Ammon's horn (tissue), 1 donor: ENCODE results near the gene DUSP16.
"Not testable (repeated sequence)": the region's sequence is repeated elsewhere in the genome, so short reads cannot be mapped to it uniquely, and the experiment has no call there.

Source experiments
- DNase-seq: peaks from one replicate; pipeline ENCODE4 v3.0.0-alpha.2; 2016; ENCODE audit warnings: low spot score

Gene DUSP16

GRCh38 chr12:12583510-12584178 is 21.0 kb upstream of the DUSP16 start:
- DNase-seq = no peak

DNA sequence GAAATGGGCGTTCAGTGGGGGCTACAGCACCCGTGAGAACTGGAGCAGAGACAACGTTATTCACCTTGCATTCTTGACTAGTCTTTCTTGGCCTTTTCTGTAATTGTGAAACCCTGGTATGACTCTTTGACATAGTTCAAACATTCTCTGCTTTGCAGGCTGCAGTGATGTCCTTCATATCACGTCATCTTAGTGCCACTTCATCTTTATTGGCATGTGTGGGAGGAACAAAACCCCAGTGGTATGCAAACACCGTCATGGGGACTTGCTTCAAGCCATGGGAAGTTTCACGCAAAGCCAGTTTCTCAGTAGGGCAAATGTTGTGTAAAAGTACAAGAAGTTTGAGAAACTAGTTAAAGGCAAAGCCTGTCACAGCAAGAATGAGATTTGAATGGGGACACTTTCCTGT is 20.2 kb upstream of the DUSP16 start:
- no peak for DNase-seq

DNA sequence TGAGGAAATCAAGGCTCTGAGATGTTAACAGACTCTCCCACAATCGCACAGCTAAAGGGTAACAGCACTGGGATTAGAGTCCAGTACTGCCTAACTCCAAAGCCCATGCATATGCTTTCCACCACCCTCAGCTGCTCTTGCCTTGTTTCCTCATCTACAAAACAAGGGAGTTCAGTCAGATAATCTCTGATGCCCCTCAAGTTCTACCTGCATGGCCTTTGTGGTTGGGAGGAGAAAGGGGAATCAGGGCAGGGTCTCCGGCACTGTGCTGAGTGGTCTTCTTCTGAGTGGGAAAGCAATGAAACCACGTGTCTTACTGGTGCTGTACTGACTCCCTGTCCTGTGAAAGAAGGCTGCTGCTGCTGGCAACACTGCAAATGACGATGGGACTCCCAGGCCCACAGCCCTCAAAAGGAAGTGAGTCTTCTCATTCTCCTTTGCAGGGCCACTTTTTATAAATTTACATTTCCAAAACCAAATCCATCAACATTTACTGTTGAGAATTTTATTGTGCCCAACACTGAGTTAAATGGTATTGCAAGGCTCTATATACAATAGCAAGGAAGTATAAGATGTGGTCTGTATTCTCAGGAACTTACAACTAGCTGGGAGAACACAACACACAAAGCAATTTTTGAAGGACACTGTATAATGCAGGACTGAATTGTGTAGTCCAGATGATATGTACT is 19.7 kb upstream of the DUSP16 start:
- DNase-seq = no peak

DNA sequence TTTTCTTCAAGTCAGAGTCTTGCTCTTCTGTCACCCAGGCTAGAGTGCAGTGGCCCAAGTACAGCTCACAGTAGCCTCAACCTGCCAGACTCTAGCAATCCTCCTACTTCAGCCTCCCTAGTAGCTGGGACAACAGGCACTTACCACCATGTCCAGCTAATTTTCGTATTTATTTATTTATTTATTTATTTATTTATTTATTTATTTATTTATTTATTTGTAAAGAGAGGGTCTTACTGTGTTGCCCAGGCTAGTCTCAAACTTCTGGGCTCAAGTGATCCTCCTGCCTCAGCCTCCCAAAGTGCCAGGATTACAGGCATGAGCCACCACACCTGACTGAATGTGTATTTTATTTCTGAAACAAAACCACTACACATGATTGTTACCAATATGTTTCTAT is 18.1 kb upstream of the DUSP16 start:
- not testable (repeated sequence) for DNase-seq

DNA sequence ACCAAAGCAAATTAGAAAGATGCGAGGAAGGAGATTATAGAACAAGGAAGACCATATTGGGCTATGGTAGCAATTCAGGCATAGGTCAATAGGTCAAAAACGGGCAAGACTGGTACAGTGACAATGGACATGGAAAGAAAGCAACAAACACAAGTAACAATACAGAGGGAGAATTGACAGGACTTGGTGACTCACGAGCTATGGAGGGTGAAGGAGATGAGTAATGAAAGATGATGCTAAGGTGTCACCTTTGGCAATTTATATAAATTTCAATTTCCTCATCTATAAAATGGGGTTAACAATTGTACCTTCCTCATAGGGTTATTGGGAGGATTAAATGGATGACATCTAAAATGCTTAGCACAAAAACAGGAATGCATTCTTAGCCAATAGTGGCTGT is 15.1 kb upstream of the DUSP16 start:
- DNase-seq = no peak

GRCh38 chr12:12572659-12573058 is 10.0 kb upstream of the DUSP16 start:
- no peak for DNase-seq

DNA sequence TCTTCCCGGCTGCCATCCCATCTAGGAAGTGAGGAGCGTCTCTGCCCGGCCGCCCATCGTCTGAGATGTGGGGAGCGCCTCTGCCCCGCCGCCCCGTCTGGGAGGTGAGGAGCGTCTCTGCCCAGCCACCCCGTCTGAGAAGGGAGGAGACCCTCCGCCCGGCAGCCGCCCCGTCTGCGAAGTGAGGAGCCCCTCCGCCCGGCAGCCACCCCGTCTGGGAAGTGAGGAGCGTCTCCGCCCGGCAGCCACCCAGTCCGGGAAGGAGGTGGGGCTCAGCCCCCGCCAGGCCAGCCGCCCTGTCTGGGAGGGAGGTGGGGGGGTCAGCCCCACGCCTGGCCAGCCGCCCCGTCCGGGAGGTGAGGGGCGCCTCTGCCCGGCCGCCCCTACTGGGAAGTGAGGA is 3.3 kb upstream of the DUSP16 start:
- DNase-seq = not testable (repeated sequence)

DNA sequence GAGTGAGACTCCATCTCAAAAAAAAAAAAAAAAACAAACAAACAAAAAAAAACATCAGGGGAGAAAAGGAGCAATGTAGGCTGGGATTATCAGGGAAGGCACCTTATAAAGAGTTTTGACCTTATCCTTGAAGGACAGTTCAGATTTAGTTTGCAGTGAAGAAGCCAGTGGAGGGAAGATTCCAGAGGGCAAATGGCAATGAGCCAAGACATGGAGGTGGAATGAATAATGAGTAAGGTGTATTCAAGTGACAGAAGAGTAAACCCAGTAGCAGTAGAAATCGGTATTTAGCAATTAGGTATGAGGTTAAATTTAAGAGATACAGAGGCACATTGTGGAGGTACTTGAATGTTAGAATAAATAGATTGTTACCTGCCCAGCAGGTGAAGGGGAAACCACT is 2.2 kb upstream of the DUSP16 start:
- DNase-seq = no peak

DNA sequence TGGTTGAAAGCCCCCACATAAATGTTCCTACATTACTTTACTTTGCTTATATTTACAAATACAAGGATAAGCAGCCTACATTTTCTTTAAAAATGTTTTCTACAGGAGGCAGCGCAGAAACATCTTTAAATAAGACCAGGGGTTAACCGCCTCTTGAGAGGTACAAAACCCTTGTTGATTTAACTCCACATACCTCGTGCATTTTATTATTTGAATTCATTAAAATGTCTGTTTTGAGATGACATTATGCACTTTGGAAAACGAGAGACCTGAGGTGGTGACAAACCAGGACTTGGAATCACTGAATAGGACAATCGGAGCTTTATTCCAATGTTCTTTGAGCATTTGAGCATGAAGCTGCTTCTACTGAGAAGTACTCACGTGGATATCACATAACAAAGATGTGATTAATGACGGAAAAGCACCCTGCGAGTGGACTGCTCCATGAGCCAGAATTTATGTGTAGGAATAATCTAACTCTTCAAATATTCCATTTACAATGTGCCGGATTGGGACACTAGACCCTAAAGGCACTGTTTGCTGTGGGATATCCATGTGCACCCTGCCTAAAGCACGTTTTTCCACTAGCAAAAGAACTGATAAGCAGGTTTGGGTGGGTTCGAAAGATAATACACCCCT is 746 bp upstream of the DUSP16 start:
- peak; percentile 39 for DNase-seq

DNA sequence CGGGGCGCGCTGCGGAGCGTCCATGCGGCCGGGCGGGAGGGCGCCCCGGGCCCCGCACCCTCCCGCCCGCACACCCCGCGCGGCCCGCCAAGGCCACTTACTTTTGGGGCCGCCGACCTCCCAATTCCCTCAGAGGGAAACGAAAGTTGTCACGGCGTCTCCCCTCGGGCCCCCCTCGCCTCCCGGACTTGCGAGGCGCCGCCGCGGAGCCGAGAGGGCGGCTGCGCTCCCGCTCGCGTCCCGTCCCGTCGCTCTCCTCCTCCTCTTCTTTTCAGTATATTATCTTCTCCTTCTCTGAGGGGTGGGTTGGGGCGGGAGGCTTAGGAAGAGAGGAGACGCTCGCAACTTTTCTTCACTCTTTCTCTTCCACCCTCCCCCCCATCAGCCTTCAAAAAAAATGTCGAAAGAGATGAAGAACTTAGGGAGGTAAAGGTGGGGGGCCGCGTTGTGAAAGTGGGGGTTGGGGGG is 613 bp downstream of the DUSP16 start:
- DNase-seq = peak; percentile 38

DNA sequence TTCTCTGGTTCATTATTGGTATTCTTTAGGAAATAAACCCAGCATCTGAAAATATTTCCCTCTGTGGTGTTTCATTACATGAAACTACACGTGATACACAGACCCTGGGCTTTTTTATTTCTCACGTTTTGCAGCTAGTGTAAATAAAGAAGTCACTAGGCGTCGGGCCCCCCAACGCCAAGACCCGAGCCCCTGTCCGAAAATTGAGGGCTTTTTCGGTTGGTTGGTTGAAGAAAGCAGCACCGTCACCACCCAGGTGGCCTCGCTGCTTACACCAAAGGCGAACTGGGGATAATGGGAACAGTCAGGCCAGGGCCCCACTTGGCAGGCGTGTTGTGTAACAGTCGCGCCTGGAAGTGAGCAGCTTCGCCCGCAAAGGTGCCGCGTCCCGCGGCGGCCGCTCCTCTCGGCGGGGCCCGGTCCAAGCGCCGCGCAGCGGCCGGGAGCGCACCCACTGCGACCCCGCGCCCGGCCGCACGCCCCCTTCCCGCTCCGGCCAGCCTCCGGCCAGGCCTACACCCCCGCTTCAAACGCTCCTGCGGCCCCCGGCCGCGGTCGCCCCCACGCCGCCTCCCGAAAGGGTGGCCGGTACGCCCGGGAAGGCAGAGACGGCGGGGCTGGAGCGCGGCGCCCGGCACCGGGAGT is 1.2 kb downstream of the DUSP16 start:
- DNase-seq = peak; percentile 69

- DNase-seq = peak; percentile 60
Observed at GRCh38 chr12:12560587-12561370, 1.9 kb downstream of the DUSP16 start.

DNA sequence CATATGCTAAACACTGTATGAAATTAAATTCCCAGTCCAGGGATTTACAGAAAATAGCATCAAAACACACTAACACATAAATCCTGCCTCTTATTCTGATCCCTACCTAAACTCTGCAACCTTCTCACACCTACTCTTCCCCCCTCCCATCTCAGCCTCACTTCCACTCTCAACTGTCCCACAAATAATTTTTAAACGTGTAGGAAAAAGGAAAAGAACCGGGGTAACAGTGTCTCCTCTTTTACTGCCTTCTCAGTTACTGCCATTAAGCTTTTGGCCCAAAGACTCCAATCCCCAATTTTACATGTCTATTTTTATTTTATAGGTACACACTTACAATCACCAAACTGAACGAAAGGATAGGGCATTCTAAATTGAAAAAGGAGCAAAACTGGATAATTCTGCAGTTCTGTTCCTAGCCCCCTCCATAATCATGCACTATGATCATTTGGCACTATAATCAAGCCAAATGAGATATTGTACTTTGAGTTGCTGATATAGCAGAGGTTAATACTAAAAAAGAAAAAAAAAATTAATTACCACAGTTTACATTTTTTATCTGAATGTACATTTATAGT is 2.9 kb downstream of the DUSP16 start:
- DNase-seq = no peak

- DNase-seq = no peak
Observed at GRCh38 chr12:12558291-12558690, 4.4 kb downstream of the DUSP16 start.

DNA sequence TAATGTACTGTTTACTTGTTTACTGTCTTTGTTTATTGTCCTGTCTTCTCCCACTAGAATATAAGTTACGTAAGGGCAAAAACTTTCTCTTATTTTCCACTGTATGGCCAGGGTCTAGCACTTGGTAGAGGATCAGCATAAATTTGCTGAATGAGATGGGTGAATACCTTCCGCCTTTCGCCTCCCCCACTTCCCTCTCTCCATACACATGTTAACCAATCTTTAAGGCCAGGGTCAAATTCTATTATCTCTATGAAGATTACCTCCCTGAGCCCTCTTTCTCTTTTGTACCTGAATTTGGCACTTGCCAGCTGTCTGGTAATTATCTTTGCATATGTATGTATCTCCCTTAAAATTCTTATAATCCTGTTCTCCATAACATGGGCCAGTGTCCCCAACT is 4.9 kb downstream of the DUSP16 start:
- no peak for DNase-seq

DNA sequence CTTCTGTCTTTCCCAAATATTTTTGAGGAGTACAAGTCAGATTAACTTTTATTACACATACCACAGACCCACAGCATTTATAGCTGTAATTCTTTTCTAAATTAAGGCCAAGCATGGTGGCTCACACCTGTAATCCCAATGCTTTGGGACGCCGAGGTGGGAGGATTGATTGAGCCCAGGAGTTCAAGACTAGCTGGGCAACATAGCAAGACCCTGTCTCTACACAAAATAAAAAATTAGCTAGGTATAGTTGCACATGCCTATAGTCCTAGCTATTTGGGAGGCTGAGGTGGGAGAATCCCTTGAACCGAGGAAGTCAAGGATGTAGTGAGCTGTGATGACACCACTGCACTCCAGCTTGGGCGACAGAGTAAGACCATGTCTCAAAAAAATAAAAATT is 7.0 kb downstream of the DUSP16 start:
- no peak for DNase-seq

DNA sequence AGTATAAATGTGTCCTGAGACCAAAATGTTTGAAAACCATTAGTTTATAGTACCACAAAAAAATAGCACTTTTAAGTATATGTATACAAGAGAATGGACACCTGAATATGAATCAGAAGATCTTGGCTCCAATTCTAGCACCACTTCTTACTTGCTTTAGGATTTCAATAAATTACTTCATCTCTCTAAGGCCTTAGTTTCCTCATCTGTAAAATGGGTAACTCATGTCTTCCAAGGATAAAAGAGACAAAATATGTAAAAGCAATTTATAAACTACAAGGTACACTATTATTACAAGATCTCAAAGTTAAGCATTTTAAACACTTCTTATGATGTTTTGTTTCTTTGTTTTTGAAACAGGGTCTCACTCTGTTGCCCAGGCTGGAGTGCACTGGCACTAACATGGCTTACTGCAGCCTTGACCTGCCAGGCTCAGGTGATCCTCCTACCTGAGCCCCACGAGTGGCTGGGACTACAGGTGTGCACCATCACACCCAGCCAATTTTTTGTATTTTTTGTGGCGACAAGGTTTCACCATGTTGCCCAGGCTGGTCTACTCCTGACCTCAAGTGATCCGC is 9.4 kb downstream of the DUSP16 start:
- no peak for DNase-seq

DNA sequence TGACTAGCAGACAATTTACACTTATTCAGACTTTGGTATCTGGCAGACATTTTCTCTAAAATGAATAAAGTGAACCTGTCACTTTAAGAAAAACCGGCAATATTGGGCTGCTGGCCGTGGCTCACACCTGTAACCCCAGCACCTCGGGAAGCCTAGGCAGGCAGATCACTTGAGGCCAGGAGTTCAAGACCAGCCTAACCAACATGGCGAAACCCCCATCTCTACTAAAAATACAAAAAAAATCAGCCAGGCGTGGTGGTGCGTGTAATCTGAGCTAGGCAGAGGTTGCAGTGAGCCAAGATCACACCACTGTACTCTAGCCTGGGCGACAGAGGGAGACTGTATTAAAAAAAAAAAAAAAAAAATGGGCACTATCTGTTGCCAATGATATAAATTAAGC is 11.5 kb downstream of the DUSP16 start:
- no peak for DNase-seq

GRCh38 chr12:12550277-12550676 is 12.4 kb downstream of the DUSP16 start:
- DNase-seq = no peak

DNA sequence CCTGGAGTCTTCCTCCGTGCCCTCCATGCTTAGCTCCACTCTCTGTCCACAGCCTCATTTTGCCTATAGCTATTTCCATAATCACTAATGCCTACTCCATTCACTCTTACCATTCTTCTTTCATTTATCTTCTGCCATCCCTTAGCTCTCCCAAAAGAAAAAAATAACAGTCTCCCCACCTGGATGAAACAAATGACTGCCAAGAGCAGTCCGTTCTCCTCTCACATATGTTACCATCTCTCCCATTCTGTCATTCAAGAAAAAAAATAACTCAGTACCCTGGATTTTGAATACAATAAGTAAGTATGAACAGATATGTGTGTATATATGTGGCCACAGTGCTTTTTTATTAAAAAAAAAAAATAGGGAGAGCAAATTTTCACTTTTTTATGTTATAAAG is 13.2 kb downstream of the DUSP16 start:
- DNase-seq = no peak

GRCh38 chr12:12548713-12549112 is 13.9 kb downstream of the DUSP16 start:
- DNase-seq = no peak
